ENCODE measurements around the gene NEDD4L. TPM values are rescaled to one million over a fixed set of nuclear protein-coding genes. Genes with fewer than 3 reads are reported as not detected.
"Not testable (repeated sequence)": the region's sequence is repeated elsewhere in the genome, so short reads cannot be mapped to it uniquely, and the experiment has no call there.

The NEDD4L gene
- total RNA-seq, 1 donor from 2014 or later, result 3.7 TPM

DNA sequence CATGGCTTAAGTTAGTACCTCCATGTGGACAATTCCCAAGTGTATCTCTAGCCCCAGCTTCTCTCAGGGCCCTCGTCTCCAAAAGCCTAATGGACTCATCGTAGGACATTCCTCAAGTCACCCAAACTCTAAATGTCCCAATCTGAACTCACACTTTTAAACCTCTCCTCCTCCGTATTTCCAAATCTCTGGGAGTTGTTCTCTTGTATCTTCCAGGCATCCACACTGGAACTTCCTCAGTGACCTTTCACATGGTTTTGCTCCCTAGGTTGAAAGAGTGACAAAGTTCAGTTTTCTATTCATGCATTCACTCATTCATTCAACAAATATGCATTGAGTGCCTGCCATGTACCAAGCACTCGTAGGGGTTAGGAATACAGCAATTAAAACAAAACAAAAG is 364.6 kb downstream of the NEDD4L start:
- intact Hi-C loops (cut with micrococcal nuclease), result no loop called here

GRCh38 chr18:58409802-58410445 is 365.9 kb downstream of the NEDD4L start:
- intact Hi-C loops (cut with micrococcal nuclease), result no loop called here

- intact Hi-C loops (cut with micrococcal nuclease), result no loop called here
Measured at GRCh38 chr18:58411323-58411722, 367.3 kb downstream of the NEDD4L start.

GRCh38 chr18:58412844-58413666 is 369.0 kb downstream of the NEDD4L start:
- intact Hi-C loops (cut with micrococcal nuclease), result no loop called here

GRCh38 chr18:58413667-58414628 is 369.9 kb downstream of the NEDD4L start:
- intact Hi-C loops (cut with micrococcal nuclease), result no loop called here

DNA sequence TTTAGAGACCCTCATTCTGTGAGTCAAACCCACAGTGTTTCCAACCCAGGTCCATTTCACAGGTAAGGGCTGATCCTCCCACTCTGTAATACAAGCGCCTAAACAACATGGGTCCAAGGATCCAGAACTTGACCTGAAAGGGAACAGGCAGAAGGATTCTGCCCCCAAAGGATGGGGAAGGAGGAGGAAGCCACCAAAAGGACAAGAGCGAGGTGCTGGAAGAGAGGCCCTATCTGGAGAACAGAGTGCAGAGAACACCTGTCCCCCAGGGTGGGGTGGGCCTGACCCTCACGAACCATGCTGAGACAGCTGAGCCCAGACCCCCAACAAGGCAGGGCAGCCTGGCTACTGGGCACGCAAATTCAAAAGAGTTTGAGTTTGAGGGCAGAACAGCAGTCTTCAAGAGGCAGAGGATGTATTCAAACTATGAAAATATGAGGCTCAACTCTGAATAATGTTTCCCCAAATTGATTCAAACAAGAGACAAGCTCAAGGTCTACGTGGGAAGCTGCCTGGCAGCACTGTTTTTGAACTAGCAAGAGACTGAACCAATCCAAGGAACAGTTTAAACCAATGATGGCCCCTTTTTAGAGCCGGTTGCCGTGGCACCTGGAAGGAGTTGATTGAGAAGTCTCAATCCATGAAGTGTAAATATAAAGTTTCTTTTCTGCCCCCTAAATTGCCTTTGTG is 372.1 kb downstream of the NEDD4L start:
- intact Hi-C loops (cut with micrococcal nuclease), result no loop called here

DNA sequence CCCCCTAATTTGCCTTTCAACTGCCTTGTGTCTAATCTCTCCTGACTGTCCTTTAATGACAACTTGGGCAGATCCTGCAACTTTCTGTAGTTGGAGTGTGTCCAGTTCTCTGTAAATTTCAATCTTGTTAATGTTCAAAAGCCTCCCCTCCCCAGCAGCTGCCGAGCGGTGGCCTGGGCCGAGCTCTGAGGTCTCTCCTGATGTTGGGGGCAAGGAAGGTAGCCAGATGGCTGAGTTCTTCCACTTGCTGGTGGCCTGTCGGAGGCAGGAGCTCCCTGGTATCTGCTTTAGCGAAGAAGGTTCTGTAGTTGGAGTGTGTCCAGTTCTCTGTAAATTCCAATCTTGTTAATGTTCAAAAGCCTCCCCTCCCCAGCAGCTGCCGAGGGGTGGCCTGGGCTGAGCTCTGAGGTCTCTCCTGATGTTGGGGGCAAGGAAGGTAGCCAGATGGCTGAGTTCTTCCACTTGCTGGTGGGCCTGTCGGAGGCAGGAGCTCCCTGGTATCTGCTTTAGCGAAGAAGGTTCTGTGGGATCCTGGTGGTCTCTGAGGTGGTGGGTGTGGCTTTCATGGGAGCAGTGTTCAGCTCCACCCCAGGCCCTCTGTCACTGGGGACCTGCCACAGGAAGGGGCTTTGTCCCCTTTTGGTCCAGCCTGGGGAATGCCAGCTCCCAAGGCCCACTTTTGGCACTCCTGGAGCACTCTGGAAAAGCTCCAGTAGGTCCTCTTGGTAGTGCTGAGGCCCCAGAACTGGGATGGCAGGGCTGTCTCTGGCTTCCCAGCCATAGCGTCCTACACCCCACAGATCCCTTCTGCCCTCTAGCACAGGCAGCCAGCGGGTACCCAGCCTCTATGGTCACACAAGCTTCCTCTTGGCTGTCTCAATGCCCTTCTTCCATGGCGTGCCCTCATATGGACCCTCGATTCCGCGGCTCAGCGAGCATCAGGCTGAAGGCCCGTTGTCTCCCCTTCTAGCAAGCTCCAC is 373.0 kb downstream of the NEDD4L start:
- intact Hi-C loops (cut with micrococcal nuclease), result no loop called here

DNA sequence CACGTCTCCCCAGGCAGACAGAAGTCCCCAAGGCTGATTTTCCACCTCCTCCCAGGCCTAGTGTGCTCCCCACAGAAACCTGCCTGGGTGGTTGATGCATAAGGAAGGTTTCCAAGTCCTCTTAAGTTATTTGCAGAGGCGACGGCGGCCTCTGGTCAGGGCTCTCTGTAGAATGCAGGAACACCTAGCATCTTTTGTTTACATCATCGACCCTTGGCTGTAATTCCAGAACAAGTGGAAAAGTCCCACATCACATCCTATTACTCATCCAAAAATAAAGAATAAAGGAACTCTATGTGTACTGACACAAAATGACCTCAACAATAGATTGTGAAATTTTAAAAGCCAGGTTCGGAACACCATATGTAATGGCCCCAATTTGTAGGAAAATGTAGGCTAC is 373.7 kb downstream of the NEDD4L start:
- intact Hi-C loops (cut with micrococcal nuclease), result no loop called here

DNA sequence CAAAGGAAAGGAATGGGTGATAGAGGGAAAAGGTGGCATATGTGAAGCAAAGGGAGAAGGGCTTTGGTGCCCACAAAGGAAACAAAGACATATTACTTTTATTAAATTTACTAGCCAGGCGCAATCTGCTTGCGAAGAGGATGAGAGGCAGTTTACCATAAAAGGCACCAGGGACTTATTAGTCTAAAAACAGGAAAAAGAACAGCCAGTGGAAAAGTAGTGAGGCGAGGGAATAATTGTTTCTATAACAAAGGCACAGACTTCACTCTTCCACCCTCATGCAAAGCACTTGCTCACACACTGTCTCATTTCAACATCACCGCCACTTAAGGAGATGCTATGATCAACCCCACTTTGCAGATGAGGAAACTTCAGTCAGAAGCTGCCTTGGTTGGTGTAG is 374.3 kb downstream of the NEDD4L start:
- intact Hi-C loops (cut with micrococcal nuclease), result no loop called here

DNA sequence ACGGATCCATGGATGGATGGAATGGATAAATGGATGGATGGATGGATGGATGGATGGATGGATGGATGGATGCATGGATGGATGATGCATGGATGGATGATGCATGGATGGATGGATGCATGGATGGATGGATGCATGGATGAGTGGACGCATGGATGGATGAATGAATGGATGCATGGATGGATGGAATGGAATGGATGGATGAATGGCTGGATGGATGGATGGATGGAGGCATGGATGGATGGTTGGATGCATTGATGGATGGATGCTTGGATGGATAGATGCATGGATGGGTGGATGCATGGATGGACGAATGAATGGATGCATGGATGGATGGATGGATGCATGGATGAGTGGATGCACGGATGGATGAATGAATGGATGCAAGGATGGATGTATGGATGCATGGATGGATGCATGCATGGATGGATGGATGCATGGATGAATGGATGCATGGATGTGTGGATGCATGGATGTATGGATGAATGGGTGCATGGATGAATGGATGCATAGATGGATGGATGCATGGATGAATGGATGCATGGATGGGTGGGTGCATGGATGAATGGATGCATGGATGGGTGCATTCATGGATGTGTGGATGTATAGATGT is 375.7 kb downstream of the NEDD4L start:
- intact Hi-C loops (cut with micrococcal nuclease), result no loop called here

DNA sequence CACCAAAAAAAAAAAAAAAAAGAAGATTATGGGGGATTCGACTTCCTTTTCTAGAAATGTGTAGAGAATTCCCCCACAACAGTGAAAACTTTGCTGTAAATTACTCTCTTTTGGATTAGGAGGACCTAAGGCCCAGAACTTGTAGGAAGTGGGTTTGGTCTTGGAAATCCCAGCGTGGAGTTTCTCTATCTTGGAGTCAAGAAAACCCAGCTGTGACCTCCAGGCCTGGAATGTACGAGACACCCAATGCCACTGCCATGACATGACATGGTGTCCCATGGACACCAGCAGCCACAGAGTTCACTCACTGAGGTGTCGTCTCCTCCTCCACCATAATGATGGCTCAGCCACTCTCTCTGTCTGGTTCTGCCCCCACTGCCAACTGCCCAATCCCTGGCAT is 382.6 kb downstream of the NEDD4L start:
- intact Hi-C loops (cut with micrococcal nuclease), result no loop called here

- intact Hi-C loops (cut with micrococcal nuclease), result no loop called here
Measured at GRCh38 chr18:58427321-58427720, 383.3 kb downstream of the NEDD4L start.

GRCh38 chr18:58429442-58429841 is 385.4 kb downstream of the NEDD4L start:
- intact Hi-C loops (cut with micrococcal nuclease), result no loop called here

DNA sequence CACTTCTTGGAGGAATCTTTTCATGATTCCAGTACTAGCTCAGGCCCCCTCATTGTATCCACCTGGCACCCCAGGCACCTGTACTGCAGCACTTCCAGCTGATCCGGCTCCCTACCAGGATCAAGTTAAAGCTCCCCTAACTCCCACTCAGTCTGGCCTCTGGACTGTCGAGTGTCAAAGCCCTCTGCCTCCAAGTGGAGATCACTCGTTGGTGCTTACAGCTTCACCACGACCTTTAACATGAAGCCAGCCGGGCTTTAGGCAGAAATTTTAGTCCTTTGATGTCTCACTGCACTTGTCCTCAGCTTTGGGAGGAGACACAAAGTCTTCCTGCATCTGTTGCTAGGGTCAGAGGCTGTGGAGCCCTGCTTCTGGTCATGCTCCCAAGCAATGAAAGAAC is 387.2 kb downstream of the NEDD4L start:
- intact Hi-C loops (cut with micrococcal nuclease), result no loop called here

DNA sequence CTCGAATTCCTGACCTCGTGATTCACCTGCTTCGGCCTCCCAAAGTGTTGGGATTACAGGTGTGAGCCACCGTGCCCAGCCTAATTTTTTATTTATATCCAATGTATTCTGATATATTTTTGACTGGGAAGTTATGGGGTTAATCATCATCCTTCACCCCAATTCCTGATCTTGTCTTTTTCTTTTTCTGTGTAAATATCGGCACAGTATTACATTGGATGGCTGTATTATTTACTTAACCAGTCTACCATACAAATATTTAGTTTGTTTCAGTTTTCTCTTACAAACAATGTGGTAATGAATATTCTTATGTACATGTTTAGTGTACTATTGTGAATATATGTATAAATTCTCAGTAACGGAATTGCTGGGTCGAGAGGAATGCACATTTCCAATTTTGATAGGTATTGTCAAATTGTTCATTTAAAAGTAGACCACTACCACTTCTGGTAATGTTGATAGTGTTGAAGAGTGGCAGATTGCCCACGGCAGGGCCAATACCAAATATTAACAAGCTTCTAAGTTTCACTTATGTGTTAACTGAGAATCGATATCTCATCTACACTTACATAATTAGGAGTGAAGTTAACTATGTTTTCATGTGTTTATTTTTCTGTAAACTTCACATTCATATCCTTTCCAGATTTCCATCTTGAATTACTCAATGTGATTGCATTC is 388.2 kb downstream of the NEDD4L start:
- intact Hi-C loops (cut with micrococcal nuclease), result no loop called here

GRCh38 chr18:58435221-58436005 is 391.4 kb downstream of the NEDD4L start:
- intact Hi-C loops (cut with micrococcal nuclease), result not testable (repeated sequence)

DNA sequence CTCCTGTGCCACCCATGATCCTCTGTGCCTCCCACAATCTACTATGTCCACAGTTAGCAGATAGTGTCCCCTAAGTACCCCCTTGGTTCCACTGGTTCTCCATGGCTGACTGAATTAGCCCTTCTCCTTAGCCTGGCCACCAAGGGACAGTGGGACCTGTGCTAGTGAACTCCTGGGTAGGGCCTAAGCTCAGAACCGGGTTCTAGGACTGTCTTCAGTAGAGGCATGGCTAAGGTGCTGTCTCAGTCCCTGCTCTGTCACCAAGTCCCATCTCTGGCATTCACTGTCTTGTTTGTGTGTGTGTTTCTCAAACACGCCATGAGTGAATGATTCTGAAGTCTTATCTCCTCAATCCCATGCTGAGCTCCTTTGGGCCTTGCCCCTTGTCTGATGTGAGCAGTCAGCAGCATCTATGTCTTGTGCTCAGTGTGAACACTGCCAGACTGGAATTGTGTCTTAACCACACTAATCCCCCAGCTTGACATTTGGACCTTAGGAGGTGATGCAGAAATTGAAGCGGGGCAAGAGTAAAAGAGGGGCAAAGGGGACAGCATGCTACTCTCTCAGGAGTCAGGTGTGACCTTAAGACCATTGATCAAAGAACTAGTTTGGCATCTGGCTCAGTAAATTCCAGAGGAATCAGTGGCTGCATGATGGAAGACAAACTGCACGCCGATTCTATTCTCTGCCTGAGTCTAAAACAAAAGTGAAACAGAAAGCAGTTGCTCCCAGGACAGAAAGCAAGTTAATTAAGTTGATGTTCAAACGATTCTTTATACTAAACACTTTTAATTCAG is 394.3 kb downstream of the NEDD4L start:
- intact Hi-C loops (cut with micrococcal nuclease), result no loop called here

Measured in T-helper 2 cell treated with Interferon-gamma antibody and Interleukin-4, amounts not matched to agents 100 ng/mL and 5 ng/mL, for 36 hours (primary cell).